Endodermal cell (in vitro differentiated cells): ENCODE results near the gene LMBR1. TPM values are rescaled to one million over a fixed set of nuclear protein-coding genes. Genes with fewer than 3 reads are reported as not detected.

Experiments
- DNase-seq: peaks from one replicate; pipeline ENCODE4 v3.0.0-alpha.2; 2017
- H3K27ac ChIP-seq: 2 replicates; pipeline ENCODE4 v1.5.1; 2013; ENCODE audit warnings: mild to moderate bottlenecking, low read depth, low read length, moderate library complexity
- H3K27me3 ChIP-seq: 2 replicates; pipeline ENCODE4 v1.6.1; 2013; ENCODE audit warnings: mild to moderate bottlenecking, low read length, moderate library complexity; ENCODE audit not compliant: insufficient read depth, control insufficient read depth, poor library complexity, severe bottlenecking
- H3K36me3 ChIP-seq: 2 replicates; pipeline ENCODE4 v1.7.0; 2013; ENCODE audit warnings: mild to moderate bottlenecking, low read length, moderate library complexity; ENCODE audit not compliant: control insufficient read depth, insufficient read depth
- H3K4me1 ChIP-seq: one replicate; pipeline ENCODE4 v1.7.0; 2013; ENCODE audit warnings: low read length; ENCODE audit not compliant: control insufficient read depth, insufficient read depth
- H3K4me3 ChIP-seq: 2 replicates; pipeline ENCODE4 v1.5.1; 2013; ENCODE audit warnings: mild to moderate bottlenecking, low read length, moderate library complexity
- H3K9ac ChIP-seq: 2 replicates; pipeline ENCODE4 v1.6.1; 2013; ENCODE audit warnings: mild to moderate bottlenecking, low read length, moderate library complexity; ENCODE audit not compliant: poor library complexity, severe bottlenecking; ENCODE audit errors: extremely low read depth
- H3K9me3 ChIP-seq: 2 replicates; pipeline ENCODE4 v1.6.1; 2013; ENCODE audit warnings: mild to moderate bottlenecking, low read length, moderate library complexity; ENCODE audit not compliant: control insufficient read depth
- H3K27ac Mint-ChIP-seq: 2 replicates; pipeline ENCODE4 v1.8.0; 2020; ENCODE audit warnings: mixed read lengths
- H3K27me3 Mint-ChIP-seq: 2 replicates; pipeline ENCODE4 v1.8.0; 2021; ENCODE audit warnings: mild to moderate bottlenecking, mixed read lengths; ENCODE audit not compliant: insufficient read depth
- H3K36me3 Mint-ChIP-seq: 2 replicates; pipeline ENCODE4 v1.8.0; 2020; ENCODE audit warnings: low read depth, mixed read lengths
- H3K4me1 Mint-ChIP-seq: 2 replicates; pipeline ENCODE4 v1.8.0; 2020; ENCODE audit warnings: mixed read lengths
- H3K4me3 Mint-ChIP-seq: 2 replicates; pipeline ENCODE4 v1.8.0; 2020; ENCODE audit warnings: mild to moderate bottlenecking, moderate library complexity, mixed read lengths
- H3K9me3 Mint-ChIP-seq: 2 replicates; pipeline ENCODE4 v1.8.0; 2020; ENCODE audit warnings: mild to moderate bottlenecking, mixed read lengths
- total RNA-seq, 2 donors: library from RNA; stranded (reverse); fragmentation: NEBNext Ultra II Directional in 1 of 2; extraction: Animal tissue kit (Norgen Biotek cat#: 25700) in 1 of 2; gene quantifications; 2 replicates in 1 of 2; 3 replicates in 1 of 2; pipeline ENCODE4 v1.2.1, GENCODE V29; 2021
- TF ChIP-seq, protein P1 (sequence below): fragments of 200-600 bp; sonication (generic); conservative IDR thresholded peaks from 2 replicates; pipeline ENCODE4 v1.5.0; 2021; ENCODE audit warnings: antibody characterized with exemption, mild to moderate bottlenecking

The LMBR1 gene
- total RNA-seq, 2 donors from 2014 or later, result 80.9 to 88.3 TPM

DNA sequence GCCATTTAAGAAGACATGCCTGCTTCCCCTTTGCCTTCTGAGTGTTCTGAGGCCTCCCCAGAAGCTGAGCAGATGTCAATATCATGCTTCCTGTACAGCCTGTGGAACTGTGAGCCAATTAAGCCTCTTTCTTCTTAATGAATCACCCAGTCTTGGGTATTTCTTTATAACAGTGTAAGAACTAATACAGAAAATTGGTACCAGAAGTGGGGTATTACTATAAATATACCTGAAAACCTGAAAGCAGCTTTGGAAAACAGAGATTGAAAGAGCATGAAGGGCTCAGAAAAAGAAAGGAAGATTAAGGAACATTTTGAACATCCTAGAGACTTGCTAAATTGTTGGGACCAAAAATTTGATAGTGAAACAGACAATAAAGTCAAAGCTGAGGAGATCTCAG is 264.4 kb downstream of the LMBR1 start:
- no peak overlapping the region for H3K4me3 Mint-ChIP-seq
- no peaks in the 10 kb centered on the region for H3K27me3 ChIP-seq

More for the DNA sequence above, 264.4 kb downstream of the LMBR1 start:
- no peaks in the 10 kb centered on the region for H3K4me1 Mint-ChIP-seq
- TF ChIP-seq, protein P1, sequence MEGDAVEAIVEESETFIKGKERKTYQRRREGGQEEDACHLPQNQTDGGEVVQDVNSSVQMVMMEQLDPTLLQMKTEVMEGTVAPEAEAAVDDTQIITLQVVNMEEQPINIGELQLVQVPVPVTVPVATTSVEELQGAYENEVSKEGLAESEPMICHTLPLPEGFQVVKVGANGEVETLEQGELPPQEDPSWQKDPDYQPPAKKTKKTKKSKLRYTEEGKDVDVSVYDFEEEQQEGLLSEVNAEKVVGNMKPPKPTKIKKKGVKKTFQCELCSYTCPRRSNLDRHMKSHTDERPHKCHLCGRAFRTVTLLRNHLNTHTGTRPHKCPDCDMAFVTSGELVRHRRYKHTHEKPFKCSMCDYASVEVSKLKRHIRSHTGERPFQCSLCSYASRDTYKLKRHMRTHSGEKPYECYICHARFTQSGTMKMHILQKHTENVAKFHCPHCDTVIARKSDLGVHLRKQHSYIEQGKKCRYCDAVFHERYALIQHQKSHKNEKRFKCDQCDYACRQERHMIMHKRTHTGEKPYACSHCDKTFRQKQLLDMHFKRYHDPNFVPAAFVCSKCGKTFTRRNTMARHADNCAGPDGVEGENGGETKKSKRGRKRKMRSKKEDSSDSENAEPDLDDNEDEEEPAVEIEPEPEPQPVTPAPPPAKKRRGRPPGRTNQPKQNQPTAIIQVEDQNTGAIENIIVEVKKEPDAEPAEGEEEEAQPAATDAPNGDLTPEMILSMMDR, result no peak
- no peak for DNase-seq
- H3K27me3 Mint-ChIP-seq, result no peaks in the 10 kb centered on the region
- H3K9me3 ChIP-seq, result peaks cover 24% of the 10 kb centered on the region
- peaks cover 7% of the 10 kb centered on the region for H3K36me3 Mint-ChIP-seq
- no peak overlapping the region for H3K27ac Mint-ChIP-seq
- H3K4me3 ChIP-seq, result no peak overlapping the region
- H3K27ac ChIP-seq, result no peak overlapping the region
- no peaks in the 10 kb centered on the region for H3K36me3 ChIP-seq
- no peaks in the 10 kb centered on the region for H3K4me1 ChIP-seq
- H3K9me3 Mint-ChIP-seq, result peaks cover 29% of the 10 kb centered on the region
- H3K9ac ChIP-seq, result no peak overlapping the region

Other genes with a start within 250 kb of the LMBR1 start
- gene NOM1, start 56.5 kb upstream of the LMBR1 start, total RNA-seq, result 10 to 100 TPM; 22.8 to 27.0 TPM
- 10 to 100 TPM; 14.5 to 18.7 TPM for gene MNX1, start 117.5 kb upstream of the LMBR1 start, total RNA-seq
- 10 to 100 TPM; 53.4 to 55.9 TPM for gene UBE3C, start 245.7 kb upstream of the LMBR1 start, total RNA-seq